Activated T-helper 1 cell treated with anti-CD3 and anti-CD28 coated beads, Interleukin-2, amount 50 U/mL, for 16 hours (primary cell): Measurements from ENCODE around the gene S100B.
A peak's percentile ranks its signal among the peaks of the same experiment; 100 is the strongest.

ENCODE experiments used
- DNase-seq, 2 donors: peaks; one replicate each; pipeline ENCODE4 v3.0.0-alpha.2; 2020; ENCODE audit warnings: low read depth in 1 of 2, low spot score in 1 of 2

S100B gene

GRCh38 chr21:46561445-46562090 lies 43.3 kb downstream of the S100B start:
- no peak for DNase-seq

- no peak for DNase-seq
These were observed 44.1 kb downstream of the S100B start for GRCh38 chr21:46560568-46561444.

GRCh38 chr21:46559291-46559983 lies 45.4 kb downstream of the S100B start:
- peak; percentile 36 to 41 for DNase-seq

GRCh38 chr21:46557919-46558392 lies 46.9 kb downstream of the S100B start:
- DNase-seq = no peak

- DNase-seq = no peak
These were observed 47.4 kb downstream of the S100B start for GRCh38 chr21:46557469-46557868.

GRCh38 chr21:46556802-46557201 lies 48.1 kb downstream of the S100B start:
- DNase-seq = no peak

- no peak for DNase-seq
These were observed 49.2 kb downstream of the S100B start for GRCh38 chr21:46555678-46556077.

GRCh38 chr21:46555225-46555617 lies 49.7 kb downstream of the S100B start:
- DNase-seq = no peak

GRCh38 chr21:46554431-46555224 lies 50.3 kb downstream of the S100B start:
- DNase-seq = no peak

GRCh38 chr21:46553993-46554392 lies 50.9 kb downstream of the S100B start:
- no peak for DNase-seq

- no peak for DNase-seq
These were observed 52.0 kb downstream of the S100B start for GRCh38 chr21:46552865-46553379.

GRCh38 chr21:46552274-46552673 lies 52.6 kb downstream of the S100B start:
- no peak for DNase-seq

- DNase-seq = peak in 1 of 2 donors; percentile 14
These were observed 53.1 kb downstream of the S100B start for GRCh38 chr21:46551636-46552241.

GRCh38 chr21:46550116-46550941 lies 54.6 kb downstream of the S100B start:
- peak; percentile 19 to 28 for DNase-seq

- no peak for DNase-seq
These were observed 55.2 kb downstream of the S100B start for GRCh38 chr21:46549650-46550049.
